Upper lobe of left lung (tissue), 6 donors: ENCODE results near the gene HECTD3. TPM values are rescaled to one million over a fixed set of nuclear protein-coding genes. Genes with fewer than 3 reads are reported as not detected.

Experiments
- ATAC-seq, 2 donors: fragments of 200-7000 bp; cut with Tn5 transposase; one replicate each; pipeline ENCODE4 v1.9.1; 2022; ENCODE audit warnings: mild to moderate bottlenecking in 2 of 2, moderate library complexity in 2 of 2; ENCODE audit not compliant: low FRiP score in 2 of 2
- DNase-seq, 2 donors: peaks; one replicate each; pipeline ENCODE4 v3.0.0-alpha.2; 2019 to 2020
- H3K27ac ChIP-seq, 4 donors: fragments of 200-600 bp; sonication (generic); one replicate each; pipeline ENCODE4 v1.5.1; 2016 to 2019
- H3K27me3 ChIP-seq, 4 donors: fragments of 200-600 bp; sonication (generic); one replicate each; pipeline ENCODE4 v1.5.1; 2017 to 2019
- H3K36me3 ChIP-seq, 4 donors: fragments of 200-600 bp; sonication (generic); one replicate each; pipeline ENCODE4 v1.5.1; 2016 to 2019
- H3K4me1 ChIP-seq, 4 donors: fragments of 200-600 bp; sonication (generic); one replicate each; pipeline ENCODE4 v1.5.1; 2018 to 2019
- H3K4me3 ChIP-seq, 4 donors: fragments of 200-600 bp; sonication (generic); one replicate each; pipeline ENCODE4 v1.5.1; 2017 to 2019; ENCODE audit warnings: mild to moderate bottlenecking in 2 of 4, moderate library complexity in 1 of 4
- H3K9me3 ChIP-seq, 4 donors: fragments of 200-600 bp; sonication (generic); one replicate each; pipeline ENCODE4 v1.5.1; 2018 to 2019
- EP300 ChIP-seq, 4 donors: sonication (generic); formaldehyde crosslinking; IDR thresholded peaks; one replicate each; pipeline ENCODE4 v1.5.1; 2017; ENCODE audit warnings: antibody characterized with exemption in 4 of 4, control low read depth in 2 of 4
- POLR2A ChIP-seq, 4 donors: fragments of 450-650 bp; IDR thresholded peaks; one replicate each; pipeline ENCODE4 v1.5.1; 2016 to 2017; ENCODE audit warnings: antibody characterized with exemption in 4 of 4, mild to moderate bottlenecking in 2 of 4
- POLR2AphosphoS5 ChIP-seq, 2 donors: sonication (generic); formaldehyde crosslinking; IDR thresholded peaks; one replicate each; pipeline ENCODE4 v1.5.1; 2017; ENCODE audit warnings: antibody characterized with exemption in 2 of 2
- WGBS, 2 donors: methylation state at CpG; one replicate each; pipeline ENCODE4 v1.1.5; 2017 to 2018; 5-methylcytosine and 5-hydroxymethylcytosine counted together
- total RNA-seq, 6 donors: library from RNA; depleted of rRNA in 4 of 6; stranded (reverse); fragments of >200 nt in 4 of 6; gene quantifications; one replicate each; pipeline versions ENCODE4 v1.1.0 to v1.2.1, GENCODE V29; 2016 to 2021
- TF ChIP-seq, protein P1 (sequence below), 6 experiments: fragments of 450-650 bp in 4 of 6; fragments of 200-600 bp in 2 of 6; sonication (generic) in 2 of 6; IDR thresholded peaks; one replicate each; pipeline ENCODE4 v1.5.1; 2016 to 2019; ENCODE audit warnings: antibody characterized with exemption in 6 of 6
- donor health status: DM: no; HTN: no; CAD: no; lungs with moderate emphysema.
- donor health status: DM: no; HTN: yes; CAD: no; lungs with severe emphysema.

HECTD3 gene
- total RNA-seq, 6 donors from 2014 or later, result 30.6 to 116 (median 51.2) TPM

DNA sequence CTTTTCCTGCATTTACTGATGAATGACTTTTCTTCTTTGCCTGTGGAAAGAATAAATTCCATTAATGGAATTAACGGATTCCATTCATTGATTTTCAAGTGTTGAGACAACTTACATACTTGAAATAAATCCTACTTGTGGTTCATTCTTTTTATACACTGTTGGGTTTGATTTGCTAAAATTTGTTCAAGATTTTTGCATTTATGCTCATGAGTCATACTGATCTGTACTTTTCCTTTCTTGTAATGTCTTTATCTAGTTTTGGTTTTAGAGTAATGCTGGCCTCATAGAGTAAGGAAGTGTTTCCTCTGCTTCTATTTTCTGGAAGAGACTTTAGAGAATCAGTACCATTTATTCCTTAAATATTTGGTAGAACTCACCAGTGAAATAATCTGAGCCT, 15.3 kb upstream of the HECTD3 start:
- DNase-seq (no peak), ATAC-seq (no peak)
- WGBS, 2 donors, result 88 to 90% methylated on average over 1 of the region's 1 CpG
- Histone ChIP-seq H3K4me3 (no peak overlapping the region), H3K27ac (no peak overlapping the region), H3K27me3 (no peaks in the 10 kb centered on the region), H3K9me3 (no peaks in the 10 kb centered on the region), H3K36me3 (no peaks in the 10 kb centered on the region), H3K4me1 (no peaks in the 10 kb centered on the region)
- TF ChIP-seq, protein P1, sequence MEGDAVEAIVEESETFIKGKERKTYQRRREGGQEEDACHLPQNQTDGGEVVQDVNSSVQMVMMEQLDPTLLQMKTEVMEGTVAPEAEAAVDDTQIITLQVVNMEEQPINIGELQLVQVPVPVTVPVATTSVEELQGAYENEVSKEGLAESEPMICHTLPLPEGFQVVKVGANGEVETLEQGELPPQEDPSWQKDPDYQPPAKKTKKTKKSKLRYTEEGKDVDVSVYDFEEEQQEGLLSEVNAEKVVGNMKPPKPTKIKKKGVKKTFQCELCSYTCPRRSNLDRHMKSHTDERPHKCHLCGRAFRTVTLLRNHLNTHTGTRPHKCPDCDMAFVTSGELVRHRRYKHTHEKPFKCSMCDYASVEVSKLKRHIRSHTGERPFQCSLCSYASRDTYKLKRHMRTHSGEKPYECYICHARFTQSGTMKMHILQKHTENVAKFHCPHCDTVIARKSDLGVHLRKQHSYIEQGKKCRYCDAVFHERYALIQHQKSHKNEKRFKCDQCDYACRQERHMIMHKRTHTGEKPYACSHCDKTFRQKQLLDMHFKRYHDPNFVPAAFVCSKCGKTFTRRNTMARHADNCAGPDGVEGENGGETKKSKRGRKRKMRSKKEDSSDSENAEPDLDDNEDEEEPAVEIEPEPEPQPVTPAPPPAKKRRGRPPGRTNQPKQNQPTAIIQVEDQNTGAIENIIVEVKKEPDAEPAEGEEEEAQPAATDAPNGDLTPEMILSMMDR (IDR thresholded peaks at IDR 0.05), result no peak
- no peak for TF ChIP-seq POLR2AphosphoS5 (IDR thresholded peaks at IDR 0.05)
- no peak for TF ChIP-seq POLR2A (IDR thresholded peaks at IDR 0.05)
- no peak for TF ChIP-seq EP300 (IDR thresholded peaks at IDR 0.05)

DNA sequence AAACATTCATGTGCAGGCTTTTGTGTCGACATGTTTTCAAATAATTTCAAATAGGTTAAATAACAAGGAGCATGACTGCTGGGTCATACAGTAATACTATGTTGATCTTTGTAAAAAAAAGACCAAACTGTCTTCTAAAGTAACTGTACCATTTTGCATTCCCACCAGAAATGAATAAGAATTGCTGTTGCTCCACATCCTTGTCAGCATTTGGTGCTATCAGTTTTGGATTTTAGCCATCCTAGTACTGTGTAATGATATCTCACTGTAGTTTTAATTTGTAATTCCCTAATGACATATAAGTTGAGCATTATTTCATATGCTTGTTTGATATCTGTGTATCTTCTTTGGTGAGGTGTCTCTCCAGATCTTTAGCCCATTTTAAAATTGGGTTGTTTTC, 12.5 kb upstream of the HECTD3 start:
- DNase-seq (no peak), ATAC-seq (no peak)
- Histone ChIP-seq H3K9me3 (no peaks in the 10 kb centered on the region), H3K4me1 (no peaks in the 10 kb centered on the region), H3K27me3 (no peaks in the 10 kb centered on the region), H3K27ac (no peak overlapping the region), H3K36me3 (no peaks in the 10 kb centered on the region), H3K4me3 (no peak overlapping the region)
- no peak for TF ChIP-seq EP300 (IDR thresholded peaks at IDR 0.05)
- TF ChIP-seq, protein P1 (IDR thresholded peaks at IDR 0.05), result no peak
- no peak for TF ChIP-seq POLR2AphosphoS5 (IDR thresholded peaks at IDR 0.05)
- no peak for TF ChIP-seq POLR2A (IDR thresholded peaks at IDR 0.05)
- 96 to 98% methylated on average over 1 of the region's 1 CpG for WGBS, 2 donors

DNA sequence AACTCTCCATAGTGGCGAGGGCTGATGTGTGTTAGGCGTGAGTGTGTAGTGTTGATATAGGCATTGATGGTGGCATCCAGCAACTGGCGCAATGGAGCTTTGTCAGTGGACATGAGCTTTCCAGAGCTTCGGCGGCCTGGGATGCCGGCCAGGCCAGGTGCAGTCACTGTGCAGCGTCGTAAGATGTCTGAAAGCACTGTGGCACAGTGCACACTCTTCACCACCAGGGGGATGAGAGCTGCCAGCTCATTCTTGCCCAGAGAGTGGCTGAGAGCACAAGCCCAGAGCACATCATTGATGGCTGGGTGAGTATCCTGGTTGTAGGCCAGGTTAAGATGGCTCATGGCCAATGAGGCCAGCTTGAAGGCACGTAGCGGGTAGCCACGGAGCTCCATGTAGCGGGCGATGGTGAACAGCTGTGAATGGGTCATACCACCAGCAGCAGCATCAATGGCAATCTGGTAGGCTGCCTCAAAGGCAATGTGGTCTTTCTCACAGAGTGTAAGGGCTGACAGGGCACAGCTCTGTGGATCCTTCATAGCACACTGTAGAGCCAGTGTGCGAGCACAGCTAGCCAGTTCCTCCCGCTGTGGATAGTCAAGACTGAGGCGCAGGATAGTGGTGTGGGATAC, 7.6 kb upstream of the HECTD3 start:
- Histone ChIP-seq H3K36me3 (peaks cover 0 to 15% (median 0%) of the 10 kb centered on the region in 4 donors), H3K27ac (no peak overlapping the region), H3K4me1 (peaks cover 0 to 9% (median 1%) of the 10 kb centered on the region in 4 donors), H3K4me3 (no peak overlapping the region), H3K9me3 (no peaks in the 10 kb centered on the region), H3K27me3 (no peaks in the 10 kb centered on the region)
- DNase-seq (peak; percentile 67 to 76), ATAC-seq (peak; percentile 72 to 87)
- TF ChIP-seq EP300 (IDR thresholded peaks at IDR 0.05), result no peak
- TF ChIP-seq POLR2A (IDR thresholded peaks at IDR 0.05), result no peak
- TF ChIP-seq, protein P1 (IDR thresholded peaks at IDR 0.05), result peak; percentile 63 to 95 (median 86)
- no peak for TF ChIP-seq POLR2AphosphoS5 (IDR thresholded peaks at IDR 0.05)
- 64 to 81% methylated on average over 9 to 16 of the region's 16 CpGs for WGBS, 2 donors

DNA sequence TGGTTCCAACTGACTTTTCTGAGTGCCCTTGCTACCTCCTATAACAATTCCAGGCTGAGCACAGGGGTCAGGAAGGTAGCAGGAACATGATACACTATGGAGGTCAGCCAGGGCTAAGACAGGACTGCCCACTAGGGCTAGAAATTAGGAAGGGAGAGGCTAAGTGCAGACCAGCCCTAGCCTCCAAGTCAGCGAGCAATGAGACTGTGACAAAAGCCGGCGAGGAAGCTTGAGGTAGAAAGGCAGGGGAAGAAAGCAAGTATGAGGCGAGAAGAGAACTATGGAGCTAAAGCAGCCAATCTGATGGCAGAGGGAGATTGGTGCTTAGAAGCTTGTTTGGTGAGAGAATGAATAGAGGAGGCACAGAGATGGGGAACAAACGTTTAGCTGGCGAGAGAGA, 5.6 kb upstream of the HECTD3 start:
- H3K4me1 ChIP-seq, result peaks cover 10 to 26% (median 12%) of the 10 kb centered on the region in 4 donors
- H3K36me3 ChIP-seq, result peaks cover 0 to 15% (median 0%) of the 10 kb centered on the region in 4 donors
- no peak overlapping the region for H3K27ac ChIP-seq
- DNase-seq, result no peak
- TF ChIP-seq EP300 (IDR thresholded peaks at IDR 0.05) (no peak), POLR2A (IDR thresholded peaks at IDR 0.05) (no peak)
- TF ChIP-seq, protein P1 (IDR thresholded peaks at IDR 0.05), result no peak
- no peaks in the 10 kb centered on the region for H3K9me3 ChIP-seq
- 66 to 69% methylated on average over 6 of the region's 6 CpGs for WGBS, 2 donors
- no peak overlapping the region for H3K4me3 ChIP-seq
- no peak for ATAC-seq
- no peaks in the 10 kb centered on the region for H3K27me3 ChIP-seq
